Measurements from ENCODE around the gene INPP5A. TPM values are rescaled to one million over a fixed set of nuclear protein-coding genes. Genes with fewer than 3 reads are reported as not detected.

INPP5A gene
- total and polyA plus RNA-seq, 2 of the 13 experiments (the other 11 are each of a cell fraction or from before 2014, with no cell fraction given) = 17.5 to 37.9 TPM

GRCh38 chr10:132604686-132605085, 67.1 kb downstream of the INPP5A start:
- CTCF ChIA-PET (ENCODE audit: low intra/inter-chr PET ratio, low total read pairs) = no interaction called here
- no peak overlapping the region for H3K9ac ChIP-seq (ENCODE audit: insufficient read depth, low read depth, low read length)
- peaks cover 7% of the 10 kb centered on the region; the same call in 1 of the 2 replicates for H3K4me1 ChIP-seq (ENCODE audit: insufficient read depth, low read length)
- H3K4me3 ChIP-seq (replicated peaks in 1 of 3; ENCODE audit: insufficient read depth in 1 of 3, low read depth in 2 of 3, low read length in 3 of 3) = no peak overlapping the region
- H3K36me3 ChIP-seq (replicated peaks in 1 of 2; ENCODE audit: control insufficient read depth in 1 of 2, insufficient read depth in 2 of 2, low read length in 2 of 2) = no peaks in the 10 kb centered on the region
- DNase-seq (ENCODE audit: low spot score) (no peak), ATAC-seq (no peak), FAIRE-seq (no peak)
- H3K9me3 ChIP-seq (ENCODE audit: low read length) = peaks cover 26% of the 10 kb centered on the region
- no peak overlapping the region for H3K27ac ChIP-seq (ENCODE audit: extremely low read length, insufficient read depth, low read length)
- WGBS (ENCODE audit: low lambda C conversion rate) = 81% methylated on average over 3 of the region's 3 CpGs
- BruUV-seq (replicated peaks) = no TSS peak
- H3K79me2 ChIP-seq (ENCODE audit: insufficient read depth, low read length) = peaks cover 18% of the 10 kb centered on the region
- in situ Hi-C loops (cut with HindIII; ENCODE audit: extremely low pct_ligation_motif_present, low pct_unique_long_range_greater_than_20kb) (no loop called here), intact Hi-C loops (cut with micrococcal nuclease; ENCODE audit: unreplicated experiment) (no loop called here)
- no peak for TF ChIP-seq SMAD9 (CRISPR knock-in tag; IDR thresholded peaks at IDR 0.05)
- H2AFZ ChIP-seq (ENCODE audit: low read length) = no peak overlapping the region
- POLR2A ChIA-PET = no interaction called here
- H3K4me2 ChIP-seq (ENCODE audit: low read depth, low read length) = no peak overlapping the region
- H4K20me1 ChIP-seq (ENCODE audit: insufficient read depth, low read length) = no peaks in the 10 kb centered on the region; the same call in 1 of the 2 replicates
- H3K27me3 ChIP-seq (ENCODE audit: control insufficient read depth in 1 of 2, insufficient read depth in 2 of 2, low read length in 2 of 2) = no peaks in the 10 kb centered on the region

- H3K4me2 ChIP-seq (ENCODE audit: low read depth, low read length) = no peak overlapping the region
- H3K27ac ChIP-seq (ENCODE audit: extremely low read length, insufficient read depth, low read length) = no peak overlapping the region
- WGBS (ENCODE audit: low lambda C conversion rate) = 91% methylated on average over 3 of the region's 8 CpGs
- no peaks in the 10 kb centered on the region for H3K27me3 ChIP-seq (ENCODE audit: control insufficient read depth in 1 of 2, insufficient read depth in 2 of 2, low read length in 2 of 2)
- DNase-seq (ENCODE audit: low spot score) (no peak), FAIRE-seq (no peak), ATAC-seq (no peak)
- ChIA-PET POLR2A (no interaction called here), CTCF (ENCODE audit: low intra/inter-chr PET ratio, low total read pairs) (no interaction called here)
- in situ Hi-C loops (cut with HindIII; ENCODE audit: extremely low pct_ligation_motif_present, low pct_unique_long_range_greater_than_20kb) = no loop called here
- no peak overlapping the region for H2AFZ ChIP-seq (ENCODE audit: low read length)
- no peaks in the 10 kb centered on the region for H3K36me3 ChIP-seq (replicated peaks in 1 of 2; ENCODE audit: control insufficient read depth in 1 of 2, insufficient read depth in 2 of 2, low read length in 2 of 2)
- H3K4me1 ChIP-seq (ENCODE audit: insufficient read depth, low read length) = 0 out of 2 replicates have a peak, but pooled peaks cover 6% of the 10 kb centered on the region
- TF ChIP-seq ZNF101 (CRISPR knock-in tag; IDR thresholded peaks at IDR 0.05; ENCODE audit: borderline replicate concordance, low read depth) (no peak), GATAD1 (CRISPR knock-in tag; IDR thresholded peaks at IDR 0.05) (no peak), NAIF1 (CRISPR knock-in tag; IDR thresholded peaks at IDR 0.05; ENCODE audit: borderline replicate concordance) (no peak), ZNF503 (CRISPR knock-in tag; IDR thresholded peaks at IDR 0.05) (no peak), RXRB (CRISPR knock-in tag; IDR thresholded peaks at IDR 0.05; ENCODE audit: borderline replicate concordance) (no peak), NBN (conservative IDR thresholded peaks at IDR 0.05) (no peak)
- TF ChIP-seq, protein P1, sequence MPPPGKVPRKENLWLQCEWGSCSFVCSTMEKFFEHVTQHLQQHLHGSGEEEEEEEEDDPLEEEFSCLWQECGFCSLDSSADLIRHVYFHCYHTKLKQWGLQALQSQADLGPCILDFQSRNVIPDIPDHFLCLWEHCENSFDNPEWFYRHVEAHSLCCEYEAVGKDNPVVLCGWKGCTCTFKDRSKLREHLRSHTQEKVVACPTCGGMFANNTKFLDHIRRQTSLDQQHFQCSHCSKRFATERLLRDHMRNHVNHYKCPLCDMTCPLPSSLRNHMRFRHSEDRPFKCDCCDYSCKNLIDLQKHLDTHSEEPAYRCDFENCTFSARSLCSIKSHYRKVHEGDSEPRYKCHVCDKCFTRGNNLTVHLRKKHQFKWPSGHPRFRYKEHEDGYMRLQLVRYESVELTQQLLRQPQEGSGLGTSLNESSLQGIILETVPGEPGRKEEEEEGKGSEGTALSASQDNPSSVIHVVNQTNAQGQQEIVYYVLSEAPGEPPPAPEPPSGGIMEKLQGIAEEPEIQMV (CRISPR knock-in tag; IDR thresholded peaks at IDR 0.05; ENCODE audit: low read depth) = no peak
- H3K9ac ChIP-seq (ENCODE audit: insufficient read depth, low read depth, low read length) = no peak overlapping the region
- intact Hi-C loops (cut with micrococcal nuclease; ENCODE audit: unreplicated experiment) = no loop called here
- no TSS peak for BruUV-seq (replicated peaks)
- peaks cover 15% of the 10 kb centered on the region for H3K79me2 ChIP-seq (ENCODE audit: insufficient read depth, low read length)
- no peak overlapping the region for H3K4me3 ChIP-seq (replicated peaks in 1 of 3; ENCODE audit: insufficient read depth in 1 of 3, low read depth in 2 of 3, low read length in 3 of 3)
- peaks cover 19% of the 10 kb centered on the region for H3K9me3 ChIP-seq (ENCODE audit: low read length)
- no peaks in the 10 kb centered on the region; the same call in 1 of the 2 replicates for H4K20me1 ChIP-seq (ENCODE audit: insufficient read depth, low read length)
Observed at GRCh38 chr10:132605390-132605789, 67.8 kb downstream of the INPP5A start.

Data from HepG2 (cell line).